Adrenal gland (tissue), 12 donors: ENCODE results near the gene RTF1. TPM values are rescaled to one million over a fixed set of nuclear protein-coding genes. Genes with fewer than 3 reads are reported as not detected.
"Not testable (repeated sequence)": the region's sequence is repeated elsewhere in the genome, so short reads cannot be mapped to it uniquely, and the experiment has no call there.

ENCODE experiments used
- DNase-seq, 7 donors: peaks; one replicate each; pipeline ENCODE4 v3.0.0-alpha.2; 2019 to 2020
- H3K27ac ChIP-seq, 5 donors: fragments of 200-600 bp; sonication (generic) in 4 of 5; 1 replicate in 3 of 5; 2 replicates in 2 of 5; pipeline versions ENCODE4 v1.5.1 to v1.8.0; 2016 to 2020; ENCODE audit warnings: mild to moderate bottlenecking in 1 of 5
- H3K27me3 ChIP-seq: fragments of 200-600 bp; 2 replicates; pipeline ENCODE4 v1.8.0; 2021
- H3K36me3 ChIP-seq, 2 donors: fragments of 200-600 bp; replicated peaks in 1 of 2; 1 replicate in 1 of 2; 2 replicates in 1 of 2; pipeline versions ENCODE4 v1.5.1 to v1.8.0; 2018 to 2022
- H3K4me1 ChIP-seq, 2 donors: fragments of 200-600 bp; replicated peaks in 1 of 2; 1 replicate in 1 of 2; 2 replicates in 1 of 2; pipeline versions ENCODE4 v1.5.1 to v1.8.0; 2018 to 2021
- H3K4me3 ChIP-seq, 4 donors: fragments of 200-600 bp; sonication (generic) in 3 of 4; one replicate each; pipeline ENCODE4 v1.5.1; 2016 to 2018
- H3K9me3 ChIP-seq, 3 donors: fragments of 200-600 bp; sonication (generic) in 1 of 3; replicated peaks in 1 of 3; 1 replicate in 2 of 3; 2 replicates in 1 of 3; pipeline versions ENCODE4 v1.5.1 to v1.8.0; 2016 to 2021
- POLR2A ChIP-seq, 2 donors: fragments of 450-650 bp; IDR thresholded peaks; one replicate each; pipeline ENCODE4 v1.6.1; 2017; ENCODE audit warnings: antibody characterized with exemption in 2 of 2, mild to moderate bottlenecking in 2 of 2, moderate library complexity in 1 of 2
- WGBS, 4 donors: extraction: QIAGEN DNeasy Blood & Tissue Kit in 2 of 4; methylation state at CpG; one replicate each; pipeline versions ENCODE4 v1.1.5 to v1.1.7; 2013 to 2017; 5-methylcytosine and 5-hydroxymethylcytosine counted together
- intact Hi-C, 2 donors: fragments of 100-400 bp; cut with DNase I; formaldehyde crosslinking; loops; one replicate each; pipeline versions ENCODE4 v1.14.1 to v1.15.0; 2022 to 2023
- polyA plus RNA-seq, 3 donors: library from polyadenylated mRNA; stranded (reverse); fragments of 200-250 nt in 2 of 3; fragments of 350-450 nt in 1 of 3; fragmentation: Illumina TruSeq in 1 of 3; extraction: RNeasy Lipid Tissue Mini Kit (QIAGEN cat#74804) in 1 of 3; gene quantifications; one replicate each; pipeline ENCODE4 v1.2.3, GENCODE V29; 2013 to 2014
- total RNA-seq, 9 donors: library from RNA; depleted of rRNA in 4 of 9; stranded (reverse); fragments of >200 nt in 4 of 9; fragments of 120-200 nt in 1 of 9; fragmentation: NEBNext Ultra II Directional in 1 of 9; extraction: Animal tissue kit (Norgen Biotek cat#: 25700) in 1 of 9; gene quantifications; one replicate each; pipeline versions ENCODE4 v1.1.0 to v1.2.4, GENCODE V29; 2013 to 2023
- TF ChIP-seq, protein P1 (sequence below), 6 experiments: fragments of 450-650 bp in 4 of 6; fragments of 200-600 bp in 2 of 6; sonication (generic) in 1 of 6; IDR thresholded peaks; 1 replicate in 5 of 6; 2 replicates in 1 of 6; pipeline versions ENCODE4 v1.5.1 to v1.8.0; 2016 to 2021; ENCODE audit warnings: antibody characterized with exemption in 6 of 6, mild to moderate bottlenecking in 2 of 6, moderate library complexity in 1 of 6
- donor health status: healthy with polysubstance abuse.
- donor health status: Bipolar disorder and iron deficiency.
- donor health status: DM: yes; HTN: yes; CAD: no.
- donor health status: DM: no; HTN: no; CAD: no.
- donor health status: DM: no; HTN: no; CAD: no.
- donor health status: DM: yes; HTN: yes; CAD: no.

Gene RTF1
- total and polyA plus RNA-seq, 12 donors: 24.0 to 53.7 (median 39.2) TPM

- Histone ChIP-seq H3K4me3 (no peak overlapping the region), H3K4me1 (peaks cover 10 to 24% of the 10 kb centered on the region in 2 donors), H3K27me3 (no peaks in the 10 kb centered on the region), H3K9me3 (no peaks in the 10 kb centered on the region), H3K36me3 (no peaks in the 10 kb centered on the region), H3K27ac (no peak overlapping the region)
- intact Hi-C loops: no loop called here
- WGBS, 4 donors: 93 to 99% (median 98%) methylated on average over 14 of the region's 14 CpGs
- no peak for TF ChIP-seq POLR2A (IDR thresholded peaks at IDR 0.05)
- TF ChIP-seq, protein P1, sequence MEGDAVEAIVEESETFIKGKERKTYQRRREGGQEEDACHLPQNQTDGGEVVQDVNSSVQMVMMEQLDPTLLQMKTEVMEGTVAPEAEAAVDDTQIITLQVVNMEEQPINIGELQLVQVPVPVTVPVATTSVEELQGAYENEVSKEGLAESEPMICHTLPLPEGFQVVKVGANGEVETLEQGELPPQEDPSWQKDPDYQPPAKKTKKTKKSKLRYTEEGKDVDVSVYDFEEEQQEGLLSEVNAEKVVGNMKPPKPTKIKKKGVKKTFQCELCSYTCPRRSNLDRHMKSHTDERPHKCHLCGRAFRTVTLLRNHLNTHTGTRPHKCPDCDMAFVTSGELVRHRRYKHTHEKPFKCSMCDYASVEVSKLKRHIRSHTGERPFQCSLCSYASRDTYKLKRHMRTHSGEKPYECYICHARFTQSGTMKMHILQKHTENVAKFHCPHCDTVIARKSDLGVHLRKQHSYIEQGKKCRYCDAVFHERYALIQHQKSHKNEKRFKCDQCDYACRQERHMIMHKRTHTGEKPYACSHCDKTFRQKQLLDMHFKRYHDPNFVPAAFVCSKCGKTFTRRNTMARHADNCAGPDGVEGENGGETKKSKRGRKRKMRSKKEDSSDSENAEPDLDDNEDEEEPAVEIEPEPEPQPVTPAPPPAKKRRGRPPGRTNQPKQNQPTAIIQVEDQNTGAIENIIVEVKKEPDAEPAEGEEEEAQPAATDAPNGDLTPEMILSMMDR (IDR thresholded peaks at IDR 0.05): no peak
- no peak for DNase-seq
Observed at GRCh38 chr15:41424809-41425208, 7.9 kb downstream of the RTF1 start.

- DNase-seq, H3K27ac ChIP-seq, H3K36me3 ChIP-seq, H3K4me3 ChIP-seq, intact Hi-C loops, H3K9me3 ChIP-seq, H3K27me3 ChIP-seq: not testable (repeated sequence)
- 88 to 97% (median 91%) methylated on average over 5 of the region's 5 CpGs for WGBS, 4 donors
- peaks cover 12 to 23% of the 10 kb centered on the region in 2 donors for H3K4me1 ChIP-seq
Observed at GRCh38 chr15:41425907-41426306, 9.0 kb downstream of the RTF1 start.

- Histone ChIP-seq H3K9me3 (no peaks in the 10 kb centered on the region), H3K27me3 (no peaks in the 10 kb centered on the region), H3K36me3 (no peaks in the 10 kb centered on the region), H3K4me1 (peaks cover 12 to 23% of the 10 kb centered on the region in 2 donors), H3K27ac (peak overlapping the region; percentile 63 to 75 (median 69)), H3K4me3 (no peak overlapping the region)
- TF ChIP-seq, protein P1 (IDR thresholded peaks at IDR 0.05): no peak
- no peak for TF ChIP-seq POLR2A (IDR thresholded peaks at IDR 0.05)
- intact Hi-C loops: no loop called here
- 71 to 79% (median 72%) methylated on average over 10 of the region's 10 CpGs for WGBS, 4 donors
- DNase-seq: peak in 3 of 7 donors; percentile 25 to 45 (median 38)
Observed at GRCh38 chr15:41429003-41429890, 12.4 kb downstream of the RTF1 start.

- peaks cover 0 to 21% of the 10 kb centered on the region in 2 donors for H3K36me3 ChIP-seq
- intact Hi-C loops: no loop called here
- no peak overlapping the region for H3K4me3 ChIP-seq
- H3K27ac ChIP-seq: peak overlapping the region in 3 of 5 donors; percentile 56 to 74 (median 59)
- no peak for TF ChIP-seq POLR2A (IDR thresholded peaks at IDR 0.05)
- TF ChIP-seq, protein P1 (IDR thresholded peaks at IDR 0.05): no peak
- DNase-seq: peak in 1 of 7 donors; percentile 6
- H3K9me3 ChIP-seq: no peaks in the 10 kb centered on the region
- no peaks in the 10 kb centered on the region for H3K27me3 ChIP-seq
- H3K4me1 ChIP-seq: peaks cover 18 to 26% of the 10 kb centered on the region in 2 donors
- 68 to 77% (median 75%) methylated on average over 4 of the region's 4 CpGs for WGBS, 4 donors
Observed at GRCh38 chr15:41435037-41435786, 18.3 kb downstream of the RTF1 start.
